Activated CD4-positive, CD25-positive, alpha-beta regulatory T cell treated with anti-CD3 and anti-CD28 coated beads, Interleukin-2, amount 50 U/mL, for 24 hours (primary cell): ENCODE measurements around the gene OR1J2.

Source experiments
- ATAC-seq, 2 donors: fragments of 150-1000 bp; cut with Tn5 transposase; one replicate each; pipeline ENCODE4 v1.10.0; 2021; ENCODE audit warnings: mild to moderate bottlenecking in 1 of 2, moderate library complexity in 1 of 2

OR1J2 gene

DNA sequence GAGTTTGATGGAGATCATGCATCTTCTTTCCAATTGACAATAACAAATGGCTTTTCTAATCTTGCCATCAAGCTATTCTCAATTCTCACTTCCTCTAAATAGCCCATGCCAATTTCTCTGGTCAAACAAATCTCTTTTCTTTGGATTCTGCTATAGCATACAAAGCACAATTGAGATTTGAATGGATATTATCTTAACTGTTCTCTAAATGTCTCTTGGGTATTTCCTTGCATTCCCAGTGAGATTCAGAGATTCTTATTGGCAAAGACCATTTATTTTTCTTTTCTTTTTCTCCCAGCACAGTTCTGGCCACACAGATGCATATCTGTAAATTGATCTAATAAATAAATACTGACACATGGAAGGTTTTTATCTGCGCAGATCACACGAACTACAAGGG lies 42.2 kb downstream of the OR1J2 start, which contains the start of gene OR1N2:
TSS of gene OR1N2 (plus strand) at position 301 of the 400 bp plus-strand sequence. CDS start 100 bp downstream, outside the sequence.
- no peak for ATAC-seq
